ENCODE data around the gene ADCY10.

The ADCY10 gene

GRCh38 chr1:167772436-167772835, 141.5 kb downstream of the ADCY10 start:
- DNase-seq: no peak

DNA sequence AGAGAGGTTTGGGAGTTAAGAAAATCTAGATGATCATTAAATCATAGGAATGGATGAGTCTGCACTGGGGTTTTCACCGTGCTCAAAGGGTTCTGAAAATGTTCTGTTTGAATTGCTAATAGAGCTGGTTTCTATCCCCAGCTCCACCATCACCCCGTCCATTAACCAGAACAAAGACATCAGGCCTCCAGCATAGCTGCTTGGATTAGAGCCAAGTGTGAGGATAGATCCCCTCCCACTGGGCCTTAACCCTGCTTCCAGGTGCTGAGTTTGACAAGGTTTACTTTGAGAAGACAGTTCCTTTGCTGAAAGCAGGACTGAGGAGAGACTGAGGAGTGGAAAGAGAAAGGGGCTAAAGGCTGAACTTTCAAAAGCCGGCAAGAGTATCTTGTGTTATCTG, 143.8 kb downstream of the ADCY10 start:
- DNase-seq: no peak

GRCh38 chr1:167767761-167768160, 146.2 kb downstream of the ADCY10 start:
- no peak for DNase-seq

- DNase-seq: no peak
These were observed 147.4 kb downstream of the ADCY10 start for GRCh38 chr1:167766538-167766937.

- no peak for DNase-seq
These were observed 148.4 kb downstream of the ADCY10 start for GRCh38 chr1:167765496-167765895.

- DNase-seq: no peak
These were observed 149.2 kb downstream of the ADCY10 start for GRCh38 chr1:167764458-167765330.

GRCh38 chr1:167763525-167764220, 150.3 kb downstream of the ADCY10 start:
- DNase-seq: no peak

- DNase-seq: no peak
These were observed 151.7 kb downstream of the ADCY10 start for GRCh38 chr1:167762061-167762746.

GRCh38 chr1:167761400-167761799, 152.5 kb downstream of the ADCY10 start:
- DNase-seq: no peak
